Mucosa of descending colon (tissue), 3 donors: ENCODE results near the gene SLC7A8. TPM values are rescaled to one million over a fixed set of nuclear protein-coding genes. Genes with fewer than 3 reads are reported as not detected.

Experiments used
- ATAC-seq: fragments of 200-7000 bp; cut with Tn5 transposase; one replicate; pipeline ENCODE4 v1.9.1; 2020; ENCODE audit warnings: mild to moderate bottlenecking, moderate library complexity
- DNase-seq, 3 donors: peaks; one replicate each; pipeline ENCODE4 v3.0.0-alpha.2; 2020
- H3K36me3 ChIP-seq: fragments of 200-600 bp; one replicate; pipeline ENCODE4 v1.8.0; 2021; ENCODE audit warnings: low read depth, mild to moderate bottlenecking
- H3K4me1 ChIP-seq: fragments of 200-600 bp; one replicate; pipeline ENCODE4 v1.8.0; 2021; ENCODE audit warnings: low read depth, mild to moderate bottlenecking
- H3K4me3 ChIP-seq: fragments of 200-600 bp; one replicate; pipeline ENCODE4 v1.8.0; 2021; ENCODE audit warnings: mild to moderate bottlenecking
- H3K9me3 ChIP-seq: fragments of 200-600 bp; one replicate; pipeline ENCODE4 v1.8.0; 2021; ENCODE audit warnings: mild to moderate bottlenecking
- CTCF ChIP-seq: fragments of 200-600 bp; IDR thresholded peaks from one replicate; pipeline ENCODE4 v1.8.0; 2022; ENCODE audit warnings: antibody characterized with exemption, mild to moderate bottlenecking
- intact Hi-C, 2 donors: fragments of 100-400 bp; cut with DNase I in 1 of 2; cut with micrococcal nuclease in 1 of 2; formaldehyde crosslinking; loops; one replicate each; pipeline versions ENCODE4 v1.11.0 to v1.11.1; 2022; cut with DNase I, micrococcal nuclease
- total RNA-seq, 3 donors: library from RNA; stranded (reverse); fragmentation: NEBNext Ultra II Directional in 2 of 3; extraction: Animal tissue kit (Norgen Biotek cat#: 25700) in 2 of 3; gene quantifications; one replicate each; pipeline versions ENCODE4 v1.2.1 to v1.2.4, GENCODE V29; 2021 to 2023
- donor health status: DM: no; HTN: no; CAD: no; lungs with moderate emphysema.
- donor health status: DM: no; HTN: no; CAD: no.
- donor health status: DM: no; HTN: yes; CAD: no.

SLC7A8 gene
- total RNA-seq, 3 donors from 2014 or later = 16.0 to 26.4 (median 22.0) TPM

- DNase-seq = no peak
- Histone ChIP-seq H3K9me3 (no peaks in the 10 kb centered on the region), H3K4me3 (no peak overlapping the region), H3K36me3 (no peaks in the 10 kb centered on the region), H3K4me1 (peaks cover 6% of the 10 kb centered on the region)
- TF ChIP-seq CTCF = no peak
- no peak for ATAC-seq
- intact Hi-C loops = no loop called here
These were observed 81.4 kb downstream of the SLC7A8 start for GRCh38 chr14:23101986-23102625.

- H3K4me1 ChIP-seq = peaks cover 13% of the 10 kb centered on the region
- DNase-seq (no peak), ATAC-seq (no peak)
- TF ChIP-seq CTCF = no peak
- no peaks in the 10 kb centered on the region for H3K9me3 ChIP-seq
- no peak overlapping the region for H3K4me3 ChIP-seq
- intact Hi-C loops = no loop called here
- H3K36me3 ChIP-seq = no peaks in the 10 kb centered on the region
These were observed 82.1 kb downstream of the SLC7A8 start for GRCh38 chr14:23101213-23101970.

GRCh38 chr14:23099212-23099861, 84.1 kb downstream of the SLC7A8 start:
- Histone ChIP-seq H3K4me3 (no peak overlapping the region), H3K4me1 (peaks cover 18% of the 10 kb centered on the region), H3K9me3 (no peaks in the 10 kb centered on the region), H3K36me3 (peaks cover 6% of the 10 kb centered on the region)
- no peak for TF ChIP-seq CTCF
- DNase-seq = no peak
- intact Hi-C loops = loop anchor here in 1 of 2 donors (10.0 kb wide), 1 partner anchor 185 kb away; the partner anchor contains the start of gene HOMEZ
- no peak for ATAC-seq

- no peak overlapping the region for H3K4me3 ChIP-seq
- H3K36me3 ChIP-seq = peaks cover 6% of the 10 kb centered on the region
- DNase-seq (no peak), ATAC-seq (no peak)
- peaks cover 28% of the 10 kb centered on the region for H3K4me1 ChIP-seq
- TF ChIP-seq CTCF = no peak
- intact Hi-C loops = loop anchor here in 1 of 2 donors (10.0 kb wide), 1 partner anchor 187 kb away; the partner anchor contains the start of gene HOMEZ
- H3K9me3 ChIP-seq = no peaks in the 10 kb centered on the region
These were observed 85.7 kb downstream of the SLC7A8 start for GRCh38 chr14:23097786-23098185.

GRCh38 chr14:23095196-23096108, 88.0 kb downstream of the SLC7A8 start, which contains the start of gene C14orf119:
Gene C14orf119, plus strand, starts transcription at chr14:23095505. Its CDS starts 2,154 bp downstream, at chr14:23097659.
- TF ChIP-seq CTCF = no peak
- H3K4me1 ChIP-seq = peaks cover 30% of the 10 kb centered on the region
- H3K9me3 ChIP-seq = no peaks in the 10 kb centered on the region
- ATAC-seq (peak; percentile 93), DNase-seq (peak in 2 of 3 donors; percentile 96 to 100)
- peaks cover 6% of the 10 kb centered on the region for H3K36me3 ChIP-seq
- intact Hi-C loops = loop anchor here in 1 of 2 donors (10.0 kb wide), 1 partner anchor 189 kb away; the partner anchor contains the start of gene HOMEZ
- peak within 1 kb of the TSS; percentile 88 for H3K4me3 ChIP-seq
